Retinal pigment epithelial cell (primary cell): Measurements from ENCODE around the gene TMEM131.
"Not testable (repeated sequence)": the region's sequence is repeated elsewhere in the genome, so short reads cannot be mapped to it uniquely, and the experiment has no call there.

Experiments used
- DNase-seq: peaks from one replicate; pipeline ENCODE4 v3.0.0-alpha.2; 2010; ENCODE audit warnings: low read depth
- H3K4me3 ChIP-seq: 2 replicates; pipeline ENCODE4 v1.5.1; 2011; ENCODE audit warnings: mild to moderate bottlenecking, low read length, control low read depth, moderate library complexity
- CTCF ChIP-seq: conservative IDR thresholded peaks from 2 replicates; pipeline ENCODE4 v1.5.1; 2011; ENCODE audit warnings: low read depth, low read length, control low read depth, inconsistent platforms

Gene TMEM131

GRCh38 chr2:97924194-97924593 lies 71.6 kb downstream of the TMEM131 start:
- H3K4me3 ChIP-seq = no peak overlapping the region

GRCh38 chr2:97919858-97920257 lies 75.9 kb downstream of the TMEM131 start:
- no peak for DNase-seq
- no peak for TF ChIP-seq CTCF
- no peak overlapping the region for H3K4me3 ChIP-seq

More at GRCh38 chr2:97924194-97924593, 71.6 kb downstream of the TMEM131 start:
- DNase-seq = no peak
- TF ChIP-seq CTCF = no peak

GRCh38 chr2:97918818-97919217 lies 76.9 kb downstream of the TMEM131 start:
- TF ChIP-seq CTCF = no peak
- no peak for DNase-seq
- no peak overlapping the region for H3K4me3 ChIP-seq

GRCh38 chr2:97917668-97918067 lies 78.1 kb downstream of the TMEM131 start:
- not testable (repeated sequence) for DNase-seq, H3K4me3 ChIP-seq

GRCh38 chr2:97914691-97915213 lies 81.0 kb downstream of the TMEM131 start:
- TF ChIP-seq CTCF = no peak

GRCh38 chr2:97913846-97914245 lies 81.9 kb downstream of the TMEM131 start:
- H3K4me3 ChIP-seq = no peak overlapping the region
- DNase-seq = no peak
- no peak for TF ChIP-seq CTCF

More at GRCh38 chr2:97914691-97915213, 81.0 kb downstream of the TMEM131 start:
- no peak overlapping the region for H3K4me3 ChIP-seq
- DNase-seq = no peak

- TF ChIP-seq CTCF = no peak
- H3K4me3 ChIP-seq = no peak overlapping the region
- no peak for DNase-seq
Measured at GRCh38 chr2:97911922-97912575, 83.7 kb downstream of the TMEM131 start.
